ENCODE measurements around the gene ATOSB.
"Not testable (repeated sequence)": the region's sequence is repeated elsewhere in the genome, so short reads cannot be mapped to it uniquely, and the experiment has no call there.

The ATOSB gene, protein sequence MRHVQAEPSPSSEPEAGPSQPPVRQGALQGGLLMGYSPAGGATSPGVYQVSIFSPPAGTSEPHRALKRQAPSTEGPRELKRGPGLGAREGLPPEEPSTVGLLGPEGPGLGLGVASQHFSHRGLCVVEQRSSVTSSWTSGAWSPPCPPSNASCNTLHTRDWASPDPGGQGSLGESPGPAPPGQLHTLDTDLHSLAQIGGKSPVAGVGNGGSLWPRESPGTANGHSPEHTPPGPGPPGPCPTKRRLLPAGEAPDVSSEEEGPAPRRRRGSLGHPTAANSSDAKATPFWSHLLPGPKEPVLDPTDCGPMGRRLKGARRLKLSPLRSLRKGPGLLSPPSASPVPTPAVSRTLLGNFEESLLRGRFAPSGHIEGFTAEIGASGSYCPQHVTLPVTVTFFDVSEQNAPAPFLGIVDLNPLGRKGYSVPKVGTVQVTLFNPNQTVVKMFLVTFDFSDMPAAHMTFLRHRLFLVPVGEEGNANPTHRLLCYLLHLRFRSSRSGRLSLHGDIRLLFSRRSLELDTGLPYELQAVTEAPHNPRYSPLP

DNA sequence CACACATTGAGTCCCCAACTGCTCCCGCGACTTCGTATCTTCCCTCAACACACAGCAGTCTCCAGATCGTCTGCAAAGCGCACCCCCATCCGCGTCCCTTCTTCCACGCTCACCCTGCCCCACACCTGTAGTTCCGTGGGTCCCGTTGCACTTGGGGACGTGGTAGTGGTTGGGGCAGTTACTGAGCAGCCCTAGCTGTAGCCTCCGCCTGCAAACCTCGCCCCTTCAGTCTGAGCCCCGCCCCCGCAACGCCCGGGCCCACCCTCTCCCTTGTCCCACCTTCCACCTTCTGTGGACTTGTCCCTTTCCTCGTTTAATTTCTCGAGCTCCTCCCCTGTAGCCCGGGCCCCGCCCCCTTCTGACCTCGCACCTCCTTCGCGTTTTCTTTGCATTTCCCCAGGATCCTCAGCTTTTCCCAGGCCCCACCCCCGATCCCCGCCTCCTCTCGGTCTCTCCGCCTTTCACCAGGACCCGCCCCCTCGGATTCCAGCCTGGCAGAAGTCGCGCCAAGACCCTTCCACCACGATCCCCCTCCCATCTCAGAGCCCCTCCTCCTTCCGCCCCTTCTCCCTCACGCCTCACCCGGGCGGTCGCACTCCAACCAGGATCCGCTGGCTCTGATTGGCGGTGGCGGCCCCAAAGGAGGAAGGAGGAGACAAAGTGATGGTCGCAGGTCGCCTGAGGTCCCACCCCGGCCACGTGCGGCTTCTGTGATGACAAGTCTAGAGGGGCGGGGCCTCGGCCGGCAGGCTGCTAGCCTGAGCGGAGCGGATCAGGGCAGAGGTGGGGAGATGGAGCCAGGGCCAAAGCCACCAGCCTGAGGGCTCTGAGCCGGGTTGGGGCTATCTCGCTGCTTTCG lies at the start of gene ATOSB:
Gene ATOSB (minus strand): TSS at position 183 of the 859 bp plus-strand sequence. CDS start 7,588 bp downstream, outside the sequence.
- in situ Hi-C loops (cut with MboI; ENCODE audit: low sequenced_read_pairs), result no loop called here

DNA sequence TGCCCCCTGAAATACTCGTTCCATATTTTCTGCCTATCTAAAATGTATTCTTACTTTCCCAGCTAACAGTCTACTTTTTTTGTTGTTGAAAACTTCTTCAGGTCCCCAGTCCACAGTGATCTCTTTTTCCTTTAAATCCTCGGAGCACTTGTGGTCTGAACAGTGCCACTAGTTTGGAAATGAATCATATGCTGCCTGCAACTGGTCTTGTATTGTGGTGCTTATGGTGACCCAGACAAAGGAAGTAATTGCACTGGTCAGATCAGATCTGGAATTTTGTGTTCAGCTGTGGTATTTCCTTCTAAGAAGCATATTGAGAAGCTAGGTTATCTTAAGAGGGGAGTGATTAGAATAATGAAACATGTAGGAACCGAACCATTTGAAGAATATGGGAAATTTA lies 49.0 kb upstream of the ATOSB start:
- in situ Hi-C loops (cut with MboI; ENCODE audit: low sequenced_read_pairs), result no loop called here

DNA sequence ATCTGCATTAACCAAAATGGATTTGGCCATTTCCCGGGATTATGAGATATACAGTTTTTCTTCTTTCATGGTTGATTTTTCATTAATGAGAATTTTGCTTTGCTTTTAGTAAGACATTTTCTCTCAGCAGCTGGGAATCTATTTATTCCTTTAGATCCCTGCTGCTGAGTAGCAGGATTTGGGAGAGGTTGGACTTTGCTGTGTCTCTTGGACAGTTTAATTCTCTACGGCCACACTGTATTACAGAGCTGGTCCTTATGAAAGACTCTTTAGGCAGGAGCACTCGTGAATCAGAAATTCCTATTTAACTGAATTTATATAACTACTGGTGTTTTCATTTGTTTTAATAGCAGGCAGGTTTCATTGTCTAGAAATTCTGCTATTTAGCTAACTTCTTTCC lies 47.8 kb upstream of the ATOSB start:
- in situ Hi-C loops (cut with MboI; ENCODE audit: low sequenced_read_pairs), result no loop called here

DNA sequence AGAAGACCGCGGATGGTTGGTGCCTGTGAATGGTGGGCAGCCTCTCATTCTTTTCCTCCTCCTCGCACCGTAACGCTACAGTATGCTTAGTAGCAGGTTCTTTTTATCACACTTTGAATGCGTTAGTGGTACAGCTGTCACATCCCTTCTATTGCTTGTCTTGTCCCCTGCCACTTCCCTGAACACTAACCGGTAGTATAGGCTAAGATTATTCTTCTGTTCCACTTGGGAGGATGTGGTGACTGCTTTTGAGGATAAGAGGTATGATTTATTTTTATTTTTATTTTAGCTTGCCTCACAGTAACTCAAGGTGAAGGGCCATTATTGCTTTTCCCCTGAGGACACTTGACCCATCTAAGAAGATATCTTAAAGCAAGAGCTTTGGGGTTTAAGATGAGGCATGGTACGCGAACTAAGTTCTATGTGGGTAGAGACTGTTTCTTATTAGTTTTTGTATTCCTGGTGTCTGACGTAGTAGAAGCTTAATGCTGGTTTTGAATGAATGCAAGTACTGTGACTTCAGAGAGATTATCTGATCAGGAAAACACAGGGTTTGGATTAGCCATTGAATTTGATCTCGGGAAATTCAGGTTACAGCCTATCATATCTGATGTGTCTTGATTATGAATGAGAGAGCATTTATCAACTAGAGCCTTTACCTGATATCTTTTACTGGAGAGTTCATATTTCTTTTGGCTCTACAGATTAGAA lies 47.1 kb upstream of the ATOSB start:
- in situ Hi-C loops (cut with MboI; ENCODE audit: low sequenced_read_pairs), result no loop called here

DNA sequence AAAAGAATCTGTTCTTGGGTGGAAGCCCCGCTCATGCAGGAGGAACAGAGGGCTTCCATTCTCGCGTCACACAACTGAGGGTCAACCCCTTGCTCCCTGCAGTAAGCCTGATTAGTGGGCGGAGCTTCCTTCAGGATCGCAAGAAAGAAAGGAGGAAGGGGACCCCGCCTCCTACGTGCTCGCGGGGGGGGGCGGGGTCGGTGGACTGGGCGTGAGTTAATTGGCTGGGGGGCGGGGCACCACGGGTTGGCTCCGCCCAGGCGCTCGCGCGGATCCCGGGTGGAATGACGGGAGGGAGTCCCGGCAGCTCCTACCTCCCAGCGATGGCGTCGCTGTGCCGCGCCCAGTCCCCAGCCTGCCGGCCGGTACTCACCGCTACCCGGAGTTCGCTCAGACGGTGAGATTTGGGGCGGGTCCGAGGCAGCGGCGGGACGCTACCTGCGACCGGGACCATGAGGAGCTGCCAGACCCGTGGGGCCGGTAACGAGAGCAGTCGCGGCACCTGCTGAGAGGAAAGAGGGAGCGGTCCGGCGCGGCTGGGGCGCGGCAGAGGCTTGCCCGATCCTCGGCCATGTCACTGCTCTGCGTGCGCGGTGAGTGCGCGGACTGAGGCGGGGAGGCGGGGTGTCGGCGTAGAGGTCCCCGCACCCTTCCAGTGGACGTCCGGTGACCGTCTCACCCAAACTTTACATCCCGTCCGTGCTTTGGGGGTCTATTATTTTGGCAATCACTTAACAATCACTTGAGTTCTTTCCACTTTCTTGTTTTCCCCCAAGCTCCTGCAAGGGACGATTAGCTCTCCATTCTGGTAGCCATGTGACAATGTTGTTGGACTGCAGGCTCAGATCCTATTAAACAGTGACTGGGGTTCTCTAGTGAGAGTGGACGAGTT lies 46.3 kb upstream of the ATOSB start, which contains the start of gene UNC13B:
Gene UNC13B (plus strand): TSS at position 297 of the 892 bp plus-strand sequence. CDS start 275 bp downstream, at position 572.
- in situ Hi-C loops (cut with MboI; ENCODE audit: low sequenced_read_pairs), result no loop called here

DNA sequence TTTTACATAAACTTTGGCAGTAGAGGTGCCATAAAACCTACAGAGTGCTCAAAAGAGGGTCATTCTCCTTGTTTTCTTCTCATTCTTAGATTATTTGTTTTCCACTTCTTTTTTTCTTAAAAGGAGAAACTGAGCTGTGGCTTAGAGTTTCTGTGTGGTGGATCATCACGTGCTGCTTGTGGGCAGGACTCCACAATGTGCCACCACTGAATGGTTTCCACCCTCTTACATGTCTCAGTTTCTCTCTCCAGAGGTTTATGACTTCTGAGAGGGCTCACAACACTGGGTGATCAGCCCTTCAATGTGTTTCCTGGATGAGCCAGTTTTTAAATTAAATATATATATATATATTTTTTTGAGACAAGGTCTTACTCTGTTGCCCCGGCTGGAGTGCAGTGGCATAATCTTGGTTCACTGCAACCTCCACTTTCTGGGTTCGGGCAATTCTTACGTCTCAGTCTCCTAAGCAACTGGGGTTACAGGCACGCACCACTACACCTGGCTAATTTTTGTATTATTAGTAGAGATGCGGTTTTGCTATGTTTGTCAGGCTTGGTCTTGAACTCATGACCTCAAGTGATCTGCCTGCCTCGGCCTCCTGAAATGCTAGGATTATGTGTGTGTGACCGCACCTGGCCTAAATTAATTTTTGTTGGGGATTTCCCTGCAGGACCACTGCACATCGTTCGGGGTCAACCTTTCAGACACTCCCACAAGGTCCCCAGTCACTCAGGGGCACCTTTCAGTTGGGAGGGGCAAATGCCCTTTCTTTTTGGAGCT lies 43.0 kb upstream of the ATOSB start:
- in situ Hi-C loops (cut with MboI; ENCODE audit: low sequenced_read_pairs), result no loop called here

DNA sequence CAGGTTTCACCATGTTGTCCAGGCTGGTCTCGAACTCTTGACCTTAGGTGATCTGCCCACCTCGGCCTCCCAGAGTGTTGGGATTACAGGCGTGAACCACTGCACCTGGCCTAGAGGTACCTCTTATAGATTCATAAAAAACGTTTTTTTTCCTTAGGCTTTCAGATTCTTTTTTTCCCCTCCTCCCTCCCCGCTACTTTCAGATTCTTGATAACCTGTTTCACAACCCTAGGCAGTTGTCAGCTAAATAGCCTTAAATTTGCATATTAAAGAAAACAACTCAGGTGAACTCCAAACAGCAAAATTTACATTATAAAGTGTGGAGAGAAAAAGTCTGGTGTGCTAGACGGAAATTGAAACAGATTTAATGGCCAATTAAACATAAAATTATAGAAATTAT lies 42.2 kb upstream of the ATOSB start:
- in situ Hi-C loops (cut with MboI; ENCODE audit: low sequenced_read_pairs), result not testable (repeated sequence)

DNA sequence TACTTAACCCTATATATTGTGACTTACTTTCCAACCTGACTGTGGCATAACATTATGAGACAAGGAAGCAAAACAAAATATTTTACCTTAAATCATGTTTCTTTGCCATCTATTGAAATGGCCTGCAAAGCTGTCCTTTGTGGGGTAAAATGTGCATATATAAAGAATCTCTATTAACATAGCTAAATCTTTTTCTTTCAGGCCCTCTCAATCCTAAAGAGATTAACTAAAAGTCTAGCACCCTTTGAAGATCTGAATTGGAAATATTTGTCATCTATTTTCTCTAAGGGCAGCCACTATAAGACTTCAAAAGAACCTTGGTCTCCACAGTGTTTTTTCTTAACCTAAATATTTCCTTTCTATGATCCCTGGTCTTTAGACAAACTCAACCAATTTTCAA lies 41.1 kb upstream of the ATOSB start:
- in situ Hi-C loops (cut with MboI; ENCODE audit: low sequenced_read_pairs), result no loop called here

DNA sequence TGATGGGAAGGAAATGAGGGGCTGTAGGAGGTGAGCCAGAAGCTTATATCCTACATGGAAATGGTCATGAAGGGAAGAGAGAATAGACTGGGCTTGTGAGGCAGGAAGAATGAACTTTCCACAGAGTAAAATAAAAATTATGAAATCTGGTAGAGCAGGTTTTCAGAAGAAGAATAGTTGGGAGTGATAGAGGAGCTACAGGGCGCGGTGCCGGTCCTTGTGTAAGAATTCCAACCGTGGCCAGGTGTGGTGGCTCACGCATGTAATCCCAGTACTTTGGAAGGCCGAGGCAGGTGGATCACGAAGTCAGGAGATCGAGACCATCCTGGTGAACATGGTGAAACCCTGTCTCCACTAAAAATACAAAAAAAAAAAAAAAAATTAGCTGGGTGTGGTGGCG lies 37.3 kb upstream of the ATOSB start:
- in situ Hi-C loops (cut with MboI; ENCODE audit: low sequenced_read_pairs), result no loop called here

DNA sequence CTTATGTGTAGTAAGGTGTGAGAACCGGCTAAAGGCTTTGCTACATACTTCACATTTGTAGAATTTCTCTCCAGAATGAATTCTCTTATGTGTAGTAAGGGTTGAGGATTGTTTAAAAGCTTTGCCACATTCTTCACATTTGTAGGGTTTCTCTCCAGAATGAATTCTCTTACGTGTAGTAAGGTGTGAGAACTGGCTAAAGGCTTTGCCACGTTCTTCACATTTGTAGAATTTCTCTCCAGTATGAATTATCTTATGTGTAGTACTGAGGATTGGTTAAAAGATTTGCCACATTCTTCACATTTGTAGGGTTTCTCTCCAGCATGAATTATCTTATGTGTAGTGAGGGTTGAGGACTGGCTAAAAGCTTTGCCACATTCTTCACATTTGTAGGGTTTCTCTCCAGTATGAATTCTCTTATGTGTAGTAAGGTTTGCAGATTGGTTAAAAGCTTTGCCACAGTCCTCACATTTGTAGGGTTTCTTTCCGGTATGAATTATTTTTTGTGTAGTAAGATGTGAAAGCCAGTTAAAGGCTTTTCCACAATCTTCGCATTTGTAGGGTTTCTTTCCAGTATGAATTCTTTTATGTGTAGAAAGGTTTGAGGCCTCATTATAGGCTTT lies 32.4 kb upstream of the ATOSB start:
- in situ Hi-C loops (cut with MboI; ENCODE audit: low sequenced_read_pairs), result not testable (repeated sequence)

DNA sequence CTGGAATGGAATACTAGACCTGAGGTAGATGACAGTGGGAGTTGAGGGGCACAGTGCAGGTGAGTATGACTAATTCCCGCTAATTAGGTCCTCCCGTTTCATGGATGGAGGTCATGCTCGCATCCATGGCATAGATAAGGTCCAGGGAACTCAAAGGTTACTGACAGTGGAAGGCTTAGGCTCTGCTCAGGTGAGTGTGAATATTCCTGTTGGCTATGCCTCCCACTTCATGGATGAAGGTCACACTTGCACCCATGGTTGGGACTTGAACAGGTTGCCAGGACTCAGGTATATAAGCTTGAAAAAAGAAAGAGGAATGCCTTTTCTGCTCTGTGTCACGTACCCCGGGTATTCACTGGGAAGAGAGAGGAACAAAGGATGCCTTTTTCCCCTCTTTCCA lies 26.4 kb upstream of the ATOSB start:
- in situ Hi-C loops (cut with MboI; ENCODE audit: low sequenced_read_pairs), result no loop called here

DNA sequence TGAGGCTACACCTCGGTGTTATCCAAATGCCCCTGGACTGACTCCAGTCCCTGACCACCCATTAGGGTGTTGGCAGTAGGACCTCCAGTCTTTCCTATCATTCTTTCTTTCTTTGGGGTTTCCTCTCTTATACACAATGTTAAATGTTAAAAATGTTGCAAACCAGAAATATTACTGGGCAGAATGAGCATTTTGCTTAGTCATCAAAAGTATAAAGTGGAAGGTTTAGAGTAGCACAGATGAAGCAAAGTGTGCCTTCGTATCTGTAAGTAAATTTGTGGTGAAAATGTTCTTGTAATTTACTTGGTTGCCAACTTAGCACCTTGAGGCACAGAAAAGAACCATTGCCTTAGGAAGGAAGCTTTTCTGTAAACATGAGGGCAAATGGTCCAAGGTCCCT lies 24.4 kb upstream of the ATOSB start:
- in situ Hi-C loops (cut with MboI; ENCODE audit: low sequenced_read_pairs), result no loop called here

DNA sequence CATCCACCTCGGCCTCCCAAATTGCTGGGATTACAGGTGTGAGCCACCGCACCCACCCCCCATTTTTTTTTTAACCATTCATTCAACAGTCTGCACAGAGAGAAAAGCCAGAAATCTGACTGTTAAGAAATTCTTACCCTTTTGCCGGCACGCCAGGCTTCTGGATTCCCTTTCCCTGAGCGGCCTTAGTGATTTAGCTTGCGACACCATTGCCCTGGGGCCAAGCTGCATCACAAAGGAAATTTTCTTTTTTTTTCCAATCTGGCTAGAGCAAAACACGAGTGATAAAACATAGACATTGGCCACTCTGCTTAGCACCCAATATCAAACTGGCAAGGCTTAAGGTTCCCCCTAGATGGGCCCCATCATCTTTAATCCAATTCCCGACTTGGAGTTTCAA lies 21.2 kb upstream of the ATOSB start:
- in situ Hi-C loops (cut with MboI; ENCODE audit: low sequenced_read_pairs), result no loop called here

DNA sequence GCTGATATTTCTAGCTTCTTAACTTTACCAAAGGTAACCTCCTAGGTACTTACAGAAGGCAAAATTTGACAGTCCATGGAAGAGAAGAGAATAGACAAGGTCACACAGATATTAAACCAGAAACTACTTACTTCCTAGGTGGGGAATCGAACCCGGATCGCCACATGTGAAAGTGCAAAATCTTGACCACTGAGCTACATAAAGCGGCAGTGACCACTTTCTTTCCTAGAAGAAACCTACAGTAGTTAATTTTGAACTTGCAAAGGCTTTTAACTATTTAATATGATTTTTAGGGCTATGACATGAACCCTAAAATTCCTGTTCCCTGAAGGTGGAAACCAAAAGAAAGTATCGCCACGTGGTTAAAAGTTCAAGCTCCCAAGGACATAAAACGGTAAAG lies 20.3 kb upstream of the ATOSB start:
- in situ Hi-C loops (cut with MboI; ENCODE audit: low sequenced_read_pairs), result no loop called here

DNA sequence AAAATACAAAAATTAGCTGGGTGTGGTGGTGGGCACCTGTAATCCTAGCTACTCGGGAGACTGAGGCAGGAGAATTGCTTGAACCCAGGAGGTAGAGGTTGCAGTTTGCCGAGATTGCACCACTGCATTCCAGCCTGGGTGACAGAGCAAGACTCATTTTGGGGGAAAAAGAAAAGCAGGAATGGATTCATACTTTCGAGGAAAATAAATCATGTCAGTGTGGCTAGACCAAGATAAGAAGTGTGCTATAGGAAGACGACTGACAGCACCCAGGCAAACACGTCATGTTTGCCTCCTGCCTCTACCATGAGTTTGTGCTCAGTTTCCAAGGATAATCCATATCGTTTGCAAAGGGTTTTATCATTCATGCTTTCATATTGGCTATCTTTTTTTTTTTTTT lies 19.3 kb upstream of the ATOSB start:
- in situ Hi-C loops (cut with MboI; ENCODE audit: low sequenced_read_pairs), result no loop called here

DNA sequence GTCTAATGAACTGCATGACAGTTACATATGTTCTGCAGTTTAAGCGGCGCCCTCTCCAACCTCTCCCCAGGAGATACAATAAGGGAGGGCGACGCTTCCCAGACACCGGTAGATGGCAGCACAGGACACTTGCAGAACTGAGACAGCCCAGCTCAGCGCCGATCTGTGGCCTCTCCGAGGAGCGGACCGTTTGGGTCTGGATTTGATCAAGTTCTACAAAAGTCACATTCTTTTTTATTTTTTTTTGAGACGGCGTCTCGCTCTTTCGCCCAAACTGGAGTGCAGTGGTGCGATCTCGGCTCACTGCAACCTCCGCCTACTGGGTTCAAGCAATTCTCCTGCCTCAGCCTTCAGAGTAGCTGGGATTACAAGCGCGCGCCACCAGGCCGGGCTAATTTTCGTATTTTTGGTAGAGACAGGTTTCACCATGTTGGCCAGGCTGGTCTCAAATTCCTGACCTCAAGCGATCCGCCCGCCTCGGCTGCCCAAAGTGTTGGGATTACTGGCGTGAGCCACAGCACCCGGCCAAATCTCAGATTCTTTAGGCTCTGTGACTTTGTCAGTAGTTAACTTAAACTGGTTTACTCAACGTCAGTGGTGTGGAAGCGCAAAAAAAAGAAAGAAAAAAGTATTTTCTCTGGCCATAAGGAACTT lies 1.4 kb upstream of the ATOSB start:
- in situ Hi-C loops (cut with MboI; ENCODE audit: low sequenced_read_pairs), result no loop called here

DNA sequence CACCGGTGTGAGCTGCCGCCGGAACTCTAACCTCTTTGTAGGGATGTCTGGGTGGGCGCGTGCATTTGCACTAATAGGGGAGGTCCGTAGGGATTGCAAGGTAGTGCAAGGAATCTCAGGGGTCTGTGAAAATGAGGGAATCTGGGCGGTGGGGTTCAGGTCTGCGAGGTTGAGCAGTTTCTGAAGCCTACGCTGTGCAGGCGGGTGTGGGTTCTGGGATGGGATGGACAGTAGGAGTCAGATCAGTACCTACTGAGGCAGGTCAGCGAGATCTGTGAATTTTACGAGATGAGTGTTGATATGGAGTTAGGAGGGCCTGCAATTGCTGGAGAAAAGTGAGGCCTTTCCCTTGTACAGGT lies 856 bp upstream of the ATOSB start:
- in situ Hi-C loops (cut with MboI; ENCODE audit: low sequenced_read_pairs), result no loop called here

DNA sequence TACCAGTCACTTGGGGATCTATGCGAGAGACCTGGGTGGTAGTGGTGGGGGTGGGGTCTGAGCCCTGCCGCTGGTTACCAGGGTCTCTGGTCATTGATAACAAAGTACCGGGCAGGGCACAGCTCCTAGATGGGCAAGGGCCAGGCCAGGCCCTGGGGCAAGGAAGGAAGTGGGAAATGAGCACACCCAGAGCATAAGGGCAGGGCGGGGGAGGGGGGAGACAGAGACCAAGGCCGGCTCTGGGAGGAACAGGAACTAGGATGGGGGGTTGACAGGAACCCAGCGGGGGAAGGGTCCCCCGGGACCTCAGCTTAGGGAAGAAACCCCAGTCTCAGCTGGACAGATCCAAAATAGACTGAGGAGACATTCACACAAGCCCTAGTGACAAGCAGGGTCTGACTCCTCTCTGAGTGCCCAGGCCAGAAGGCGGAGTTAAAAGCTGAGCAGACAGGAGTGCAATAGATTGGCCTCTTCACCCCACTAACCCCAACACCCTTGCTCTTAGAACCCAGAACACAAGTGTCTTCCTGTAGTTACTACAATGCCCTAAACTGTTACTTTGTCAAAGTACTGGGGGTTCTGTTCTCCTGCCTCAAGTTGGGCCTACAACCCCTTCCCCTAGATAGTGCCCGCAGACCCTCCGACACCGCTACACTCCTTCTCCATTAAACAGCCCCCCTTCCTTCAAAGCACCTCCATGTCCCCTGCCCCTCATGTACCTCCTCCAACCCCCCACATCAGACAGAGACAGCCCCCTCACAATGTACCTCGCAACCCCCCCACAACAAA lies 628 bp downstream of the ATOSB start:
- in situ Hi-C loops (cut with MboI; ENCODE audit: low sequenced_read_pairs), result no loop called here
